Activated gamma-delta T cell treated with Interleukin-2 at 50 U/mL for 16 hours (primary cell): ENCODE results near the gene ADCY1.

ENCODE experiments used
- DNase-seq: peaks from one replicate; pipeline ENCODE4 v3.0.0-alpha.2; 2020

The ADCY1 gene

DNA sequence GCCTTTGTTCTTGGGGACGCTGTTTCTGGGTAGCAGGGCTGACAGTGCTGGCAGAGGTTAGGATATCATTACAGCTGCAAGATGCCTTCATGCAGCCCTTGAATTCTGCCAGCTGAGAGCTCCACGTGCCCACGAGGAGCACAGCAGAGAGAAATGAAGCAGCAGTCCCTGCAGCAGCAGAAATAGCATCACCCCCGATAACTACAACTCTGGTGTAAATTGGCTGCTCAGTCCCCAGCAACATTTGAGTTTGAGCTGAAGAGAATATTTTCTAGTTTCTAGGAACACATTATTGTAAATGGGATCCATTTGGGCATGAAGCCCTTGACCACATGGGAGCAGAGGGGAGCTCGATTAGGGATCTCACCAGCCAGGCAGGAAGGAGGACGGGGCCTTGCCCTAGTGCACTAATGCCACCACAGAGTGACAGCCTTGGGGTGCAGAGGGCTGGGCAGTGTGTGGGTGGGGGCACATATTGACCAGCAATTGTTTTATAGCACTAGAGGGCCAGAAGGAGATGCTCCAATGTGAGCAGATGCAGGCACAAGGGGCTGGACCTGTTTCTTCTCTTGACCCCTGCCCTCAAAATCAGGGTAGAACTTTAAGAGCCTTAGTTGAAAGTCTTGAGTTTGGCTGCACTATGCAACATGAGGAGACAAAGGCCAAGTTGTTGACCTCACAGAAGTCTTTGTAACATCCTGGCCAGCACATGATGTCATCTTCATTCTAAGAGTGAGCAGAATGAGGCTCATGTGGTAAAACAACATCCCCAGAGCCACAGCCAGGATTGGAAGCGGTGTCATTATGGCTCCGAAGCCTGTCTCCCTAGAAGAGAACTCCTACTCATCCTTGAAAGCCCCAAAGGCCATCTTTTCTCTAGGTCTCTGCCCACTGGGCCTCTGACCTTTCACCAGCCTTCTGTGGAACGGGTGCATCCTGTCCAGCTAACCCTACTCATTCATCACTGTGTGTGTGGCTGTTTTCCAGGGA, 52.6 kb downstream of the ADCY1 start:
- DNase-seq, result no peak

DNA sequence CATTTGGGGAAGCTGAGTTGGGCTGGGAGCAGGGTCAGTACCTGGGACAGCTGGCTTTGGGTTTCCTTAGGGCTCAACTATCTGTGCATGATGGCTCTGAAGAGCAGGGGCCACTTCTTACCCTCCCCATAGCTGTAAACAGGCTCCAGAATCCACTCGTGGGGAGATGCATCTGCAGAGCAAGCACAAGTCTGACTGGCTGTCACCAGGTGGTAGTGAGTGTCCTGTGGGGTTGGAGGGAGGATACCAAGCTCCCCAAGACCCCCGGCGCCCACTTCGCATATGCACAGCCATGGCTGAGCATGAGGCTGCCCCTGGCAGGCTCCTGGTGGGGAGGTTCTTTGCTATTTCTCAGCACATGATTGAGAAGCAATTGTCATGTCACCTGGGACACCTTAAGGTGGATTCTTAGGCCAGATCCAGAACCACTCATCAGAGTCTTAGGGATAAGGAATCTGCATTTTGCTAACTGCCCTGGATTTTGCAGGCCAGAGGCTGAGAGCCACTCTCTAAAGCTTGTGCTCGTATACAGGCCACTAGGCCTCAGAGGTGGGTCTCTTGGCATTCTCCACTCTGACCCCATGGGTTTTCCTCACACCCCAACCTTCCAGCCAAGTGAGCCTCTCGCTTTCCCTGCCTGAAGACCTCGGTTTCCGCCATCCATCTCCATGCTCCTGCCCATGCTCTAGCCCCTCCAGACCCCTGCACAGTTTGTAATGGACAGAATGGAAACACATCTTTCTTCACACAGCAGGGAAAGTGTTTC, 53.7 kb downstream of the ADCY1 start:
- no peak for DNase-seq

DNA sequence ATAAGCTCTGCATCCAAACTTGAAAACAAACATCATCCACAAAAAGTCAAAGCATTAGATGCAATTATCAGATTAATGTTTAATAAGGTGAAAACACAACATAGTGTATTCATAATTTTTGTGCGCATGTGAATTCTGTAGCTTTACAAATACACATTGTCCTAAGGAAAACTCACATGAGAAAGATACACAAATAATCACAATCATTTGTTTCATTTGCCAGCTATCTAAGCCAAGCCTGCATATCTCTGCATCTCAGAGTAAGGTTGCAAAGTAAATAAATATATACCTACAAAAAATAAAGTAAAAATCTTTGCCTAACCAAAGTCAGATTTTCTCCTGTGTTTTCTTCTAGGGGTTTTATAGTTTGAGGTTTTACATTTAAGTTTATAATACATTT, 57.4 kb downstream of the ADCY1 start:
- DNase-seq, result no peak

DNA sequence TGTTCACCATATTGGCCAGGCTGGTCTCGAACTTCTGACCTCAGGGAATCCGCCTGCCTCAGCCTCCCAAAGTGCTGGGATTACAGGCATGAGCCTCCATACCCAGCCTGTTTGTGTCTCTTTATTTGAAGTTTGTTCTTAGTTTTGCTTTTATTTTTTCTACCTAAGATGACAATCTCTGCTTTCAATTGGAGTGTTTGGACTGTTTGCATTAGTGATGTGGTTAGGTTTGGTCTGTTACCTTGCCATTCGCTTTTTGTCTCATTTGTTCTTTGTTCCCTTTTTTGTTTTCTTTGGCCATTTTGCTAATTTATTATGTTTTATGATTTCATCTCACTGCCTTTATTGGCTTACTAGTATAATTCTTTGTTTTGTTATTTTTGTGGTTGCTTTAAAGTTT, 62.6 kb downstream of the ADCY1 start:
- DNase-seq, result no peak

DNA sequence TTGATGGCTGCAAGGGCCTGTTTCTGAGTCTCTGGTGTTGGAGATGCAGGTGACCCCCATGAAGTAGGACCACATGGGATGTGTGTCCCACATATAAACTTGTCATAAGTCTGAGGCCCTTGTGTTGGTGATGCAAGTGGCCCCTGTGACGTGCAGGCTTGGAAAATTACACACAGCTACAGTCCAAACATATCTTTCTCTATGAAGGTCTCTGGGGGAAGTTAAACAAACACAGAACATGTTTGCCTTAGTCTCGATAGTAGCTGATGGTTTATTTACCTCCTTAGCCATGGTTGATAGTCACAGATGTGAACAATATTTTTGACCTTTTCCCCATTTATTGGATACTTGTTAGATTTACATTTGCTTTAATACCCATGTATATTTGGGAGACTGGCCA, 64.7 kb downstream of the ADCY1 start:
- no peak for DNase-seq

DNA sequence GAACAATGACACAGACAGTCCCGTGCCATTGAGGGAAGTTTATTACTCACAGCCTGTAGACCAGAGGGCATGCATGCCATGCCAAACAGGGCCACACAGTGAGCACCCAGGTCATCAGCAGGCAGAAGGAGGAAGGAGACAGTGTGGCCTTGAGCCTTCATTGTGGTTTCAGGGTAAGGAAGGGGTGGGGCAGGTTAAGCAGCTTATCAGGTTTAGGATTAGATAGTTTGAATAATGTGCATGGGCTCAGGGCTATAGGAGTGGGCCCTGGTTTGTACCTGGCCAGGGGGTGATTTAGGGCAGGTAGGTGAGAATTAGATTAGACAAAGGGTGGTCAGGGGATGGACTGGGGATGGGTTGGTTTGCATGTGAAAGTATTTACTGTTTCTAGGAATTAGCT, 67.9 kb downstream of the ADCY1 start:
- no peak for DNase-seq

DNA sequence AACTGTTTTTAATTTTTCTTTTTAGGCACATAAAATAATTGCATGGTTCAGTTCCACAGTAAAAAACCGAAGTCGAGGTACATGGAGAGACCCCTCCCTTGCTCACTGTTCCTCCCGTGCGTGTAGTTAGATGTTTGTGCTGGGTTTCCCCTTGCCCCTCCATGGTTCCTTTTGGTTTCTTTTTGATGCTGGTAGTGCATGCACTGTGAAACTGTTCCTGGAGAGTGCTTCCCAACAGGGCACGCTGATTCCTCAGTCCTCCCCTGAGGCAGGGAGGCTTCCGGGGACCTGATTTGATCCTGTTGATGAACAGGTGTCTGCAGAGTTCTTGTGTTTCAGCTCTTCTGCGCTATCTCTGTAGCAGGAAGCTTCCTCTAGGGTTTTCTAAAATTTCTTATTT, 69.5 kb downstream of the ADCY1 start:
- DNase-seq, result no peak

DNA sequence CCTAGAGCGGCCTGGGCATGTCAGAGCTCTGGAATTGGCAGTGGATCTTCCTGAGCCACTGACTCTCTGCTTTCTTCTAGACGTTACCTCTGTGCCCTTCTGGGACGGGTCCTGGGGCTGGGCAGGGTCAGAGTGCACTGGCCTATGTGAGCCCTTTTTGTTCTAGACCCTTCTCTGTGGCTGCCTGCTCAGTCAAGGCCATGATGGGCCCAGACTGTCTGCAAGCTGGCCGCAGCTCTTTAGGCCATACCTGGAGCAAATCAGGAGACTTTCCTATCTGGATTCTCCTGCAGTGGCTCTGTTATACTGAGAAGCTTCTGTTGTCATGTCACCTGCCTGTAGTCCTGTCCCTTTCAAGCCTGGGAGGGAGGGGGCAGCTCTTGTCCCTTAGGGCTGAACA, 70.1 kb downstream of the ADCY1 start:
- DNase-seq, result no peak

DNA sequence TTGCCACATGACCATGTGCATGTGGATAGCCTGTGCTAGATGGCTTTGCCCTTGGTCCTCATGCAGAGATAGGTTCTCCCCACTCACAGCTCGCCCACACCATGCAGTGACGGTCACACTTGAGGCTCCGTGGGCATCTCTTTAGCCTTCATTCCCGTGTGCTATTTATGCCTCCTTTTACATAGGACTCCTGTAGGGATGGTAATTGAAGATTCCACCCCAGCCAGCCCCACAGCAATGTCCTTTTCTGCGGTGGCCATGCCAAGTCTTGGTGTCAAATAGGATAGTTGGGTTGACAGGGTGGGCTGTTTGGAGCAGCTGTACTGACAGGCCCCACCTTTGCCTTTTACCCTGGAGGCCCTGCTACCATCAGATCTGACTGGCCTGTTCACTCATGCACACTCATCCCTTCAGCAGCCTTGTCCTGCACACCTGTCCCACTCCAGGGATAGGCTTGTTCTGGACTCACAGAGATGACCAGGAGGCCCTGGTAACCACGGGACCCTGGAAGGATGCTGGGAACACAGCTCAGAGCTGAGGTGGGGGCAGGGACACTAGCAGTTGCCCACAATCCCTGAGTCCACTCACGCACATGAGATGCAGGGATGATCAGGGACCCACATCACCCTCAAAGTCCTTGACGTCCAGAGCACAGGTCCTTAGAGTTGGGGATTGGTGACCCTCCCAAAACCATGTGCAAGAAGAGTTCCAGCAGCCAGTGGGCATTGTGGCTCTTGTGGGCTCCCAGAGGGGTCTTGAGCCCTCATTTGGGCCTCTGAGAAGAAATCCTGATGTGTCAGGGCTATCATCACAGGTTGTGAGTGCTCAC, 71.2 kb downstream of the ADCY1 start:
- no peak for DNase-seq

DNA sequence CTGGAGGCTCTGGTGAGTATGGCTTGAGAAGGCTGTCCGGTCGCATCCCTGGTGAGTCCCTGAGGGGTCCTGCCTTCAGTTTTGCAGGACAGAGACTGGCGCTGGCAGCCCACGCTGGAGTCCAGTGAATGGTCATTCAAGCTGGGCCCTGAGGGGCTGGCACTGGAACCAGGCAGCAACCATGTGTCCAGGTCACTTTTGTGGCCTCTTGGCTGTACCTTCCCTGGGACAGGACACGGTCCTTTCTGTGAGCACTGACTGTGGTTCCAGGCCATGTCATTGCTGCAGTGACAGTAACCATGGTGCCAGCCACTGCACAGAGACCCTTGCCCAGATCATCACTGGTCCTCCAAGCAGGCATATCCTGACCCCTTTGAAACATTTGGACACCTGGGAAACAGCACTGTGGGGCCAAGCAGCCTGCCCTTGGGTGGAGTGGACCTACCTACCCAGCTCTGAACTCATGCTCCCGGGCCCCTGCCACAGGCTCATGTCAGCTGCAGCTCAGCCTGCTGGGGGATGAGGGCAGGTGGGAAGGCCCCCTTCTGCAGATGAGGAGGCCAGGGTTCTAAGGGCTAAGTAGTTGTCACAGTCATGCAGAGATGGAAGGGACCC, 72.1 kb downstream of the ADCY1 start:
- DNase-seq, result no peak

DNA sequence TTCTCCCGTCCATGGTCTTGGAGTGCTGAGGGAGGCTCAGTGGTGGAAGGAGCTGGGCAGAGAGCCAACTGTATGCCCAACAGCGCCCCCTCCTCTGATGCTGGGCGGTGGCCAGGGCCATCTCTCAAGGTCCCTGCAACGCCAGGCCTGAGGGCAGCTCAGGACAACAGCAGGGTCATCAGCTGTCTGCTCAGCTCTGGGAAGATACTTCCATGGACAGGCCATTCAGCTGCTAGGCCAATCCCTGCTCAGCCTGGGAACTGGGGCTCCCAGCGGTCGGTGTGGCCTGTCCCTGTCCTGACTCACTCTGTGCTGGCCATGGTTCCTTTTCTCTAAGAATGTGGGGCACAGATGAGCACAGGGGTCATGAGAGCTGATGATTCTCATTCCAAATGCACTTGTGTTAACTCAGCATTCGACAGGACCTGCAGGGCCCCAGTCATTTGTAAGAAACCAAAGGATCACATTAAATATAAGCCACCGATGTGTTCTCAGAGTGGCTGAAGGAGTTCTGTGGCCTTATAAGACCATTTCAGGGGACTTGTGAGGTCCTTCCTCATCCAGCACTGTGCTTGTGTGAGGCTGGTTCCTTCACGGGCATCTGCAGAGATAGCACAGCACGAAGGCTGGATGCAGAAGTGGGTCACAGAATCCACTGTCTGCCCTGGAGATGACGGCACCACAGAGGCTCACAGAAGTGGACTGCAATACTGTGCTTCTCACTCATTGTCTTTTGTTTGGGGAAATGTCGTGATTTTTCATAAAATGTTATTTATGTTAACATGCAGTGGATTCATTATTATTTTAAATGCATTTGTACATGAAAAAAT, 73.0 kb downstream of the ADCY1 start:
- no peak for DNase-seq

DNA sequence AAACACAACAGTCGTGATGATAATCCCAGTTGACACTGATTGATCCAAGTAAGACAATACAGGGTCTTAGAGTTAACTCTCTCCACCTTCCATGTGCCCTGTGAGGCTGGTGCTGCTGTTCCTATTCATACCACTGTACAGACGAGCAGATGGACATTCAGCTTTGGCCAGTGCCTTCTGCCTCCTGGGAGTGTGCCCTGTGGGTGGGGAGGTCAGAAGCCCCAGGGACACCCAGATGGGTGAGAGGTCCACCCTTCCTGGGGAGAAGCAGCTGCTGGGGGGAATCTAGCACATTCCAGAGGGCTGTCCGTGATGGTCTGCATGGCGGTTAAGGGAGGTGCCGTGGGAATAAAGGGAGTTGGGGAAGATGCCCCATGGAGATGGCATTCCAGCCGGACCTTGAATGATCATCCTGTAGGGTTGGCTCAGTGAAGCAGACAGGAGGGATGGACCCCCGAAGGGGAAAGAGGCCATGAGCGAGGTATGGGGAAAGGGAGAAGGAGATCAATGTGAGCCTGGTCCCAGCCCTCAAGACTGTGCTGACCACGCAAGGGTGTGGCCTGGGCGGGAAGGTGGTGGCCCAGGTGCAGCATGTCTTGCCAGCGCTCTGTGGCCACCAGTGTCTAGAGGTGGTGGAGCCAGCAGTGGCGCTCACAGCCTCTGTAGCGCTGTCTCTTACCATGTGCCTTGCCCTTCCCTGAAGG, 74.0 kb downstream of the ADCY1 start:
- DNase-seq, result no peak

DNA sequence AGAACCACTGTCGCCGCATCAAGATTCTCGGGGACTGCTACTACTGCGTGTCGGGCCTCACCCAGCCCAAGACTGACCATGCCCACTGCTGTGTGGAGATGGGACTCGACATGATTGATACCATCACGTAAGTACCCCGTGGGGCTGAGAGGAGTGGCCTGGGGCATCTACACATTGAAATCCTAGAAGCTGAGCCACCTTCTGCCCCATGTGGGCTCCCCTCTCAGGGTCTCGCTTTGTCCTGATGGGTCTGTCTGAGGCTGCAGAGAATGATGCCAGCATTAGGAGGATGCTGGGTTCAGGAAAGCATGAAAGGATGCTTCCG, 74.5 kb downstream of the ADCY1 start:
- DNase-seq, result no peak

DNA sequence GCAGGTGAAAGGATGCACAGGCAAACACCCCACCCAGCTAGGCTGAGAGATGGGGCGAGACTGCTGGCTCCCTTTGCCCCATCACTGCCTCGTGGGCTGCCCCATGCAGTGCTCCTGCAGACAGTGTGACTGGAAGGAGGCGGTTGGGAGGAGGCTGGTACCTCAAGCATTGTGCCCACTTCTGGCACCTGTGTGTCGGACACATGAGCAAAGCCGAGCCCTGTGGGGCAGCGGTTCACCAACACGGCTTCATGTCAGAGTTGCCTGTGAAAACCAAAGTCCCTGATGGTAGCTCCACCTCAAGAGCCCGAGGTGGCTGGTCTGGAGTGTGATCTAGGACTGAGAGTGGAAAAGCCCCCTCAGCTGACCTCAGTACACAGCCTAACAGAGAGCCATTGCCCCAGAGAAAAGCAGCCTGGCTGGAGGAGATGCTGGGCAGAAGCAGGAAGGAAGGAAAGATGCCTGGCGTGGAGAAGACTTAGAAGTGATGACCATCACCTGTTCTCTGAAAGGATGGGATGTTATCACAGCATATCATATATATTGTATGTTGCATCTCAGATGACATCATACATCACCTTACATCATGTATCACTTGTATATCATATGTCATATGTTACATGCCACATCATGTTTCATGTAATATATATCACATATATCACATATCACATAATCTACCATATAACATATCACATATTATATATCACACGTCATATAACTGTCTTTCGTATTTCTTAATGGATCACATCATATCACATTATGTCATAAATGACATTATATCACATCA, 75.6 kb downstream of the ADCY1 start:
- no peak for DNase-seq

DNA sequence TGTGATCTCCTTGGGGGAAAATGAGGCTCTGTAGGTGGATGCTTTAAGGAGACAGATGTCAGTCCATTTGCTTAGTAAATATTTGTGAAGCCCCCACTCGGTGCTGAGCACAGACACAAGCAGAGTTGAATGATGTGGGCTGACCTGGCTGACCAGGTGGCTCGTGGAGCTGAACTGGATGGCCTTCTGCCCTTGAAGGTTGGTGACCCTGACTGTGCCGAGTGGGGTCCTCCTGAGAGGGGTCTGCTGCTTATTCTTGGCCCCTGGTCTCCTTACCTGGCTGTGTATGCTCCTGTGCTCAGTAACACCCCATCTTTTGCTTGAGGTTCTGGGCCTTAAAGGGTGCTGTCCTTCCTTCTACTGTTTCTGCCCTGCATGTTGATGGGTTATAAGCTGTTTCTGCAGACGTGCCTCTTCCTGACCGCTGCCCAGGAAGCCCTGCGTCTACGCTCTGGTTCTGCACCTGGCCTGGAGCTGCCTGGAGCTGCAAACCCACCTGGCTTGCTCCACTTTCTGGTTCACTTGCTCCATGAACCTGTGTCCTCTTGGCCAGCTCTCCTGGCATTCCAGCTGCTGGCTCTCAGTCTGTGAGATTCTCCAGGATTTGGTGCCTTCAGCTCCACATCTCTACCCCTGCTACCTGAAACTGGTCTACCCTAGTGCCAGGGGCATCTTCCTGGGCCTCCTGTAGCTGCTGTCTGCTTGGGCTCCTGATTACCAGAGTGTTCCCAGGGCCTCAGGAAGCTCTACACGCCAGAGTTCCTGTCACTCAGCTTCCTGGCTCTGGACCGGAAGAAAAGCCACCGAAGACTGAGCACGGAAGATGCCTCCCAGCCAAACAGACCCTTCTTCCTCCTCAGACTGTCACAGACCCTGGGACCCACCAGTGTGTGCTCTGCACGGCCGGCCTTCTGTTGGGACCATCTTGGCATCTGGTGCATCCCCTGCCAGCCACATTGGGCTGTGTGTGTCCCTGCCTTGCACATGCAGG, 76.5 kb downstream of the ADCY1 start:
- no peak for DNase-seq

DNA sequence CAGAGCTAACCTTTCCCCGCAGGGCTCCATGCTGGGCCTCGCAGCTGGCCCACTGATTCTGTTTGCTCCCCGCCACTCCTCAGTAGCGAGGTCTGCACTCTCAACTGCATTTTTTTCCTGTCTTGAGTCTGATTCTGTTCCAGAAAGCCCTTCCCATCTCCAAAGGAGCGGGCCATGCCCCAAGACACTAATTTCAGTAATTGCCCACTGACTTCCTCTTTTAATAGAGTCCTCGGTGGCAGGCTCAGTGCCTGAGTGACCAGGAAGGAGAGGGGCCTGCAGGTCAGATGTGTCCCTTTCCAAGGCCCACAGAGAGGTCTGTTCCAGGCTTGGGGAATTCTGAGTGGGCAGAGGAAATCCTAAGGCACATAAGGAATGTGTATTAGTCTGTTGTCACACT, 77.4 kb downstream of the ADCY1 start:
- no peak for DNase-seq

DNA sequence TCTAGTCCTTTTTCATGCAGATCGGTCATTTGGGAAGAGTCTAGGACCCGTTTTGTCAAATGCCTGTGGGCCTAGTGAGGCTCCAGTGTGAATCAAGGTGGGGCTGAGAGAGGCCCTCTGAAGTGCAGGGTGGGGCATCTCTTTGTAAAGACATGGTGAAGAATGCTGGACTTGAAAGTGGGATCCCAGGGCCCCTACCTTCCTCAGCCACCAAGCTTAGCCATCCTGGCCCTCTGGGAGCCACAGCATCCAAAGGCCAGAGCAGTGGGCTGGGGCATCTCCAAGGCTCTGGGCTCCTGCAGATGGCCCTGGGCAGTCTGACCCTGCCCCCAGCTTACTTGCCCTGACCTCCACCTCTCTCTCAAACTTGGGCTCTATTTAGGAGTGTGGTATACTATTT, 78.5 kb downstream of the ADCY1 start:
- DNase-seq, result no peak

DNA sequence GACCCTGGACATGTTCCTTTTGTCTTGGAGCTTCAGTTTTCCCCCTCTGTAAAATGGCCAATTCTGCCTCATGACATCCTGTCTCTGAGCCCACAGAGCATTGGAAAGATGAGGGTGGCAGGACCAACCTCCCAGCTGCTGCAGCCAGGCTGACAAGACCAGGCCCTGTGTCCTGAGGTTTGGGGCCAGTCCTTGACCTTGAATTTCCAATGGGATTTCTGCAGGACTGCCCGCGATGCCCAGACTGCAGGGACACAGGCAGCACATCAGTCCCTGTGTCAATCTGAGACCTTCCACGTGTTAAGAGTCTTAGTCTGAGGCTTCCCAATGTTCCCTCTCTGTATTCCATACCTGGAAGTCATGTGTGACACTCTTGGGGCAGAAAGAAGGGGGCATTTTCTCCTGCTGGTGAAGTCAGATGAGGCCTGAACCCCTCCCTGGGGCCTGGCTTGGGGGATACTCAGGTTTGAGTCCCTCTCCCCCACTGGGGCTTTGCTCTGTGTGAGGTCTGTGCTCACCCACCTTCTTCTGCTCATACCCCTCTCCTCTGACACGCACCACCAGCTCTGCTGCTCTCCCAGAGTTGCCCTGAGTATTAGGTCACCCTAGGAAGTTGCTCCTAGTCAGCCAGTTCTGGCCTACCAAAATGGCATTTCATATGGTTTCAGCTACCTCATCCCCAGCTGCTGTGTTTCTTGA, 79.2 kb downstream of the ADCY1 start:
- no peak for DNase-seq

DNA sequence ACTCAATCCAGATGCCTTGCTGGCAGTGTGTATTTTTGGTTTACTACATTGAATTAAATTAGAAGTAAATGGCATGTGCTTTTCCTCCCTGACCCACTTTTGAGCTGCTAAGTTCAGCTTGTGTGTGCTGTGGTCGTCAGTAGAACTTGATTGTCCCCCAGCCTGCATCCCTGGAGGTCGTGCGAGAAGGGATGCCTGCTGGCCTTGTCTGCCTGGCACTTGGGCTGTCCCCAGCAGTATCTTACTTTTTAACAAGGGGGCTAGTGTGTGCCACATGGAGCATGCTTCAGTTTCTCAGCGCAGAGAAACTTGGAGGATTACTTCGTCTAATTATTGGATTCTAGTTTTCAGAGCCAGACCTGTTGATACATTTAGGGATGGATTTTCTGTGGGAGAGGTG, 80.2 kb downstream of the ADCY1 start:
- DNase-seq, result no peak
